ENCODE measurements around the gene NKD2.

NKD2 gene

DNA sequence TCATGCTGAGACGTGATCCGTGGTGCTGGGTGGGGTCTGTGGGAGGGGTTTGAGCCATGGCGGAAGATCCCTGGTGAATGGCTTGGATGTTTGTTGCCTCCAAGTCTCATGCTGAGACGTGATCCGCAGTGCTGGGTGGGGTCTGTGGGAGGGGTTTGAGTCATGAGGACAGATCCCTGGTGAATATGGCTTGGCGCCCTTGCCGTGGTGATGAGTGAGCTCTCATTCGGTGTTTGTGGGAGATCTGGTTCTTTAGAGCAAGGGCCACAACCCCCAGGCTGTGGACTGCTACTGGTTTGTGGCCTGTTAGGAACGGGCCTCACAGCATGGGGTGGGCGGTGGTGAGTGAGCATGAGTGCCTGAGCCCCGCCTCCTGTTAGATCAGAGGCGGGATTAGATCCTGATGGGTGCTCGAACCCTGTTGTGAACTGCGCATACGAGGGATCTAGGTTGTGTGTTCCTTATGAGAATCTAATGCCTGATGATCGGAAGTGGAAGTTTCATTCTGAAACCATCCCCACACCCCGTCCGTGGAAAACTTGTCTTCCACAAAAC lies 31.2 kb downstream of the NKD2 start:
- Histone ChIP-seq H3K4me1 (ENCODE audit: low read length) (no peaks in the 10 kb centered on the region), H3K27ac (ENCODE audit: low read length) (no peak overlapping the region), H3F3A (ENCODE audit: insufficient read depth, low read length) (no peaks in the 10 kb centered on the region), H3K27me3 (replicated peaks; ENCODE audit: insufficient read depth, low read length) (no peaks in the 10 kb centered on the region), H3K9me2 (replicated peaks; ENCODE audit: insufficient read depth, low read length) (no peaks in the 10 kb centered on the region), H2AFZ (ENCODE audit: low read length) (no peak overlapping the region), H3K9ac (ENCODE audit: low read length) (no peak overlapping the region), H3K79me2 (ENCODE audit: low read length) (no peaks in the 10 kb centered on the region), H4K20me1 (ENCODE audit: insufficient read depth, low read length) (no peaks in the 10 kb centered on the region), H3K4me2 (ENCODE audit: low read depth, low read length) (no peak overlapping the region), H3K36me3 (replicated peaks; ENCODE audit: insufficient read depth, low read length) (no peaks in the 10 kb centered on the region), H3K9me3 (replicated peaks; ENCODE audit: insufficient read depth, low read length) (no peaks in the 10 kb centered on the region), H3K4me3 (ENCODE audit: low read length) (no peak overlapping the region)
- no peak for TF ChIP-seq EZH2 (optimal IDR thresholded peaks at IDR 0.05; ENCODE audit: low read depth, low read length)
- TF ChIP-seq, protein P1, sequence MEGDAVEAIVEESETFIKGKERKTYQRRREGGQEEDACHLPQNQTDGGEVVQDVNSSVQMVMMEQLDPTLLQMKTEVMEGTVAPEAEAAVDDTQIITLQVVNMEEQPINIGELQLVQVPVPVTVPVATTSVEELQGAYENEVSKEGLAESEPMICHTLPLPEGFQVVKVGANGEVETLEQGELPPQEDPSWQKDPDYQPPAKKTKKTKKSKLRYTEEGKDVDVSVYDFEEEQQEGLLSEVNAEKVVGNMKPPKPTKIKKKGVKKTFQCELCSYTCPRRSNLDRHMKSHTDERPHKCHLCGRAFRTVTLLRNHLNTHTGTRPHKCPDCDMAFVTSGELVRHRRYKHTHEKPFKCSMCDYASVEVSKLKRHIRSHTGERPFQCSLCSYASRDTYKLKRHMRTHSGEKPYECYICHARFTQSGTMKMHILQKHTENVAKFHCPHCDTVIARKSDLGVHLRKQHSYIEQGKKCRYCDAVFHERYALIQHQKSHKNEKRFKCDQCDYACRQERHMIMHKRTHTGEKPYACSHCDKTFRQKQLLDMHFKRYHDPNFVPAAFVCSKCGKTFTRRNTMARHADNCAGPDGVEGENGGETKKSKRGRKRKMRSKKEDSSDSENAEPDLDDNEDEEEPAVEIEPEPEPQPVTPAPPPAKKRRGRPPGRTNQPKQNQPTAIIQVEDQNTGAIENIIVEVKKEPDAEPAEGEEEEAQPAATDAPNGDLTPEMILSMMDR (IDR thresholded peaks at IDR 0.05; ENCODE audit: low read length) = no peak
- no peak for DNase-seq

DNA sequence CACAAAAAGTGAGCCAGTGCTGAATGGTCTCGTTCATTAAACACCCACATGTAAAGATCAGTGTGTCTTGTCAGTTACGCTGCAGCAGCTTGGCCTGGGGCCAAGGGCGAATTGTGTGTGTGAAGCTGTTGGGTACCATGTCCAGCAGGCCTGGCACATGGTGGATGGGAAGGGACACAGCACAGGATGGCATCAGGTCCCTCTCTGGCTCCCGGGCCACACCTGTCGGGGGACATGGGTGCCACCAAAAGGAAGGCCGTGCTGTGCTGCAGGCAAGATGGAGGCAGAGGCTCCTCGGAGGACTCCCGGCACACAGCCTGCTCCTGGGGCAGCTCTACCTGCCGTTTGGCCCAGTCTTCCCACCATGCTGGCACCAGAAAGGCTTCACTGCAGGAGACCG lies 32.0 kb downstream of the NKD2 start:
- Histone ChIP-seq H3K4me1 (ENCODE audit: low read length) (no peaks in the 10 kb centered on the region), H3K4me2 (ENCODE audit: low read depth, low read length) (no peak overlapping the region), H3K27ac (ENCODE audit: low read length) (no peak overlapping the region), H2AFZ (ENCODE audit: low read length) (no peak overlapping the region), H3K79me2 (ENCODE audit: low read length) (no peaks in the 10 kb centered on the region), H3K9me2 (replicated peaks; ENCODE audit: insufficient read depth, low read length) (no peaks in the 10 kb centered on the region), H3K27me3 (replicated peaks; ENCODE audit: insufficient read depth, low read length) (no peaks in the 10 kb centered on the region), H3K36me3 (replicated peaks; ENCODE audit: insufficient read depth, low read length) (no peaks in the 10 kb centered on the region), H3K9ac (ENCODE audit: low read length) (no peak overlapping the region), H3K4me3 (ENCODE audit: low read length) (no peak overlapping the region), H3F3A (ENCODE audit: insufficient read depth, low read length) (no peaks in the 10 kb centered on the region), H3K9me3 (replicated peaks; ENCODE audit: insufficient read depth, low read length) (no peaks in the 10 kb centered on the region), H4K20me1 (ENCODE audit: insufficient read depth, low read length) (no peaks in the 10 kb centered on the region)
- TF ChIP-seq, protein P1 (IDR thresholded peaks at IDR 0.05; ENCODE audit: low read length) = no peak
- TF ChIP-seq EZH2phosphoT487 (IDR thresholded peaks at IDR 0.05; ENCODE audit: low read length) (no peak), EZH2 (optimal IDR thresholded peaks at IDR 0.05; ENCODE audit: low read depth, low read length) (no peak)
- no peak for DNase-seq

DNA sequence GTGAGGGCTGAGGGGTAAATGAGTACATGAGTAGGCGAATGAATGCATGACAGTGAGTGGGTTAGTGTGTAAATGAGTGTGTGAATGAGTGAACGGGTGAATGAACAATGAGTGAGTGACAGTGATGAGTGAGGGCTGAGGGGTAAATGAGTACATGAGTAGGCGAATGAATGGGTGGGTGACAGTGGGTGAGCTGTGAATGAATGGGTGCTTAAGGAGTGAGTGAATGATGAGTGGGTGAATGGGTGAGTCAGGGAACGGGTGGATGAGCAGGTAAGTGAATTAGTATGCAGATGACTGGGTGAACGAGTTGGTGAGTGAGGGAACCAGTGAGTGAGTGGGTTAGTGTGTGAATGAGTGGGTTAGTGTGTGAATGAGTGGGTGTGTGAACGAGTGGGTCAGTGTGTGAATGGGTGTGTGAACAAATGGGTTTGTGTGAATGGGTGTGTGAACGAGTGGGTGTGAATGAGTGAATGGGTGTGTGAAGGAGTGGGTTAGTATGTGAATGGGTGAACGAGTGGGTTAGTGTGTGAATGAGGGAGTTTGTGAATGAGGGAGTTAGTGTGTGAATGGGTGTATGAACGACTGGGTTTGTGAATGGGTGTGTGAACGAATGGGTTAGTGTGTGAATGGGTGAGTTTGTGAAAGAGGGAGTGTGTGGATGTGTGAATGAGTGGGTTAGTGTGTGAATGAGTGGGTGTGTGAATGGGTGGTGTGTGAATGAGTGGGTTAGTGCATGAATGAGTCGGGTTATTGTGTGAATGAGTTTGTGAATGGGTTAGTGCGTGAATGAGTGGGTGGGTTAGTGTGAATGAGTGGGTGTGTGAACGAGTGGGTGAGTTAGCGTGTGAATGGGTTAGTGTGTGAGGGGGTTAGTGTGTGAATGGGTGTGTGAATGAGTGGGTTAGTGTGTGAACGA lies 32.9 kb downstream of the NKD2 start:
- Histone ChIP-seq H3K36me3 (replicated peaks; ENCODE audit: insufficient read depth, low read length) (no peaks in the 10 kb centered on the region), H3K4me1 (ENCODE audit: low read length) (no peaks in the 10 kb centered on the region), H3K27ac (ENCODE audit: low read length) (no peak overlapping the region), H3K4me3 (ENCODE audit: low read length) (no peak overlapping the region), H3K27me3 (replicated peaks; ENCODE audit: insufficient read depth, low read length) (no peaks in the 10 kb centered on the region), H3K9ac (ENCODE audit: low read length) (no peak overlapping the region), H2AFZ (ENCODE audit: low read length) (no peak overlapping the region), H3K9me2 (replicated peaks; ENCODE audit: insufficient read depth, low read length) (no peaks in the 10 kb centered on the region), H3K4me2 (ENCODE audit: low read depth, low read length) (no peak overlapping the region), H3K9me3 (replicated peaks; ENCODE audit: insufficient read depth, low read length) (no peaks in the 10 kb centered on the region), H3F3A (ENCODE audit: insufficient read depth, low read length) (no peaks in the 10 kb centered on the region), H3K79me2 (ENCODE audit: low read length) (no peaks in the 10 kb centered on the region), H4K20me1 (ENCODE audit: insufficient read depth, low read length) (no peaks in the 10 kb centered on the region)
- TF ChIP-seq EZH2 (optimal IDR thresholded peaks at IDR 0.05; ENCODE audit: low read depth, low read length) = no peak
- TF ChIP-seq, protein P1 (IDR thresholded peaks at IDR 0.05; ENCODE audit: low read length) = no peak
- TF ChIP-seq EZH2phosphoT487 (IDR thresholded peaks at IDR 0.05; ENCODE audit: low read length) = no peak
- DNase-seq = no peak

Data from MM.1S (cell line).